ENCODE data around the gene NTN5. TPM values are rescaled to one million over a fixed set of nuclear protein-coding genes. Genes with fewer than 3 reads are reported as not detected.
"Not testable (repeated sequence)": the region's sequence is repeated elsewhere in the genome, so short reads cannot be mapped to it uniquely, and the experiment has no call there.

NTN5 gene
- total and polyA plus RNA-seq, 2 donors (not counting 1 experiment from before 2014, with no cell fraction given) = under 0.01 to 0.10 TPM

DNA sequence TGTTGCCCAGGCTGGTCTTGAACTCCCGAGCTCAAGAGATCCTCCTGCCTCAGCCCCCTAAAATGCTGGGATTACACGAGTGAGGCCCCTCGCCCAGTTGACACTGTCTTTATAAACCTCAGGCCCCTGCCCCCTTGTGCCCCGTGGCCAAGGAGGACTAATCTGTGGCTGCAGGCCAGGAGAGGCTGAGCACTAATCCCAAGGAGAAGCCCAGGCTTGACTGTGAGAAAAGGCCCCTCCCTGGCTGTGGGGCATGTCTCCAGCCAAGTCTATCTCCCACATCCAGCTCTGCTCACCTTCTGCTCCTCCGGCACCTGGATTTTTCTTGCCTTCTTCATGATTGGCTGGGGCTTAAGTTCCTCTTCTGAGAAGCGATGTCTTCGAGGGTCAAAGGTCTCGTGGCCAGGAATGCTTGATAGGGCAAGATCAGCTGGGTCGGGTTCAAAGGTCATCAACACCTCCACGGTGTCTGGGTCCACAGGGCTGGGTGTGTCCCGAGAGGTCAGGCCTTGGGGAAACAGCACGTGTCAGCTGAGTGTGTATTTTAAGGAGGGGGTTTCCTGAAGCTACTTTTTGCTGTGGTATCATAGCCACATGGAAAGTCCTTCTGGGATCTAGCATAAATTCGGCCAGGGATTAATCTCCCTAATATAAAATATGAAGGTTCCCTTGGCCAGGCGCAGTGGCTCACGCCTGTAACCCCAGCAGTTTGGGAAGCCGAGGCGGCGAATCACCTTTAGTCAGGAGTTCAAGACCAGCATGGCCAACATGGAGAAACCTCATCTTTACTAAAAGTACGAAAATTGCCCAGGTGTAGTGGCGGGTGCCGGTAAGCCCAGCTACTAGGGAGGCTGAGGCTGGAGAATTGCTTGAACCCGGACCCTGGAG, 39.4 kb downstream of the NTN5 start:
- peaks cover 2% of the 10 kb centered on the region for H3K36me3 ChIP-seq (ENCODE audit: control insufficient read depth, insufficient read depth, low read length)
- H3K9me3 ChIP-seq (ENCODE audit: control insufficient read depth, insufficient read depth, low read depth, low read length) = no peaks in the 10 kb centered on the region
- TF ChIP-seq EZH2 (IDR thresholded peaks at IDR 0.05; ENCODE audit: low read length, missing control alignments) = no peak
- TF ChIP-seq CTCF (conservative IDR thresholded peaks at IDR 0.05 in 1 of 2, IDR thresholded peaks at IDR 0.05 in 1 of 2; ENCODE audit: low read depth in 1 of 2, low read length in 2 of 2) = no peak
- no peaks in the 10 kb centered on the region for H3K79me2 ChIP-seq (ENCODE audit: control insufficient read depth, insufficient read depth, low read length)
- H2AFZ ChIP-seq (ENCODE audit: low read length) = no peak overlapping the region
- H3K27me3 ChIP-seq (ENCODE audit: control insufficient read depth, insufficient read depth, low read length) = no peaks in the 10 kb centered on the region
- no peaks in the 10 kb centered on the region for H4K20me1 ChIP-seq (ENCODE audit: control insufficient read depth, extremely low read depth, insufficient read depth, low read length)
- H3K4me1 ChIP-seq (ENCODE audit: control insufficient read depth, extremely low read depth, insufficient read depth, low read length) = peaks cover 41% of the 10 kb centered on the region
- peak overlapping the region in 2 of 4 experiments; percentile 37 to 46 for H3K4me3 ChIP-seq (replicated peaks in 1 of 4; ENCODE audit: control extremely low read depth in 1 of 4, insufficient read depth in 1 of 4, low read depth in 3 of 4, low read length in 4 of 4)
- H3K9ac ChIP-seq (ENCODE audit: insufficient read depth, low read length) = no peak overlapping the region
- peak overlapping the region; percentile 99 for H3K4me2 ChIP-seq (ENCODE audit: extremely low read depth, insufficient read depth, low read length)
- H3K27ac ChIP-seq (ENCODE audit: insufficient read depth, low read length) = peak overlapping the region; percentile 77
- no peak for DNase-seq (ENCODE audit: low read depth in 2 of 2)

DNA sequence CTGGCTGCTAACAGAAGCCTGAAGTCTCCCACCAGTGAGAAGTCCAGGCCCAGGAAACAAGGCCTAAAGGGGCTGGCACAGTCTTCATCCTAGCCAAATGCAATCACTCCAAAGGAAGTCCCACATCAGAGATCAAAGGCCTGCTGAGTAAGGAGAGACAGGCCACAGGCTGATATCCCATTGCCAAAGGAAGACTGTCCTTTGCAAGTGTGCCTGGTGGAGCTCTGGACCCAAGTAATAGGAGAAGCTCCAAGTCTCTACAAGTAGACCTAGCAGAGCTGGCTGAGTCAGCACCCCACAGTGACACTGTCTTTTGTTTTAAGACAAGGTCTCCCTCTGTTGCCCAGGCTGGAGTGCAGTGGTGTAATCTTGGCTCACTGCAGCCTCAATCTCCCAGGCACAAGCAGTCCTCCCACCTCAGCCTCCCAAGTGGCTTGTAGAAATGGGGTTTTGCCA, 40.1 kb downstream of the NTN5 start:
- peaks cover 40% of the 10 kb centered on the region for H3K4me1 ChIP-seq (ENCODE audit: control insufficient read depth, extremely low read depth, insufficient read depth, low read length)
- no peak overlapping the region for H2AFZ ChIP-seq (ENCODE audit: low read length)
- no peak overlapping the region for H3K9ac ChIP-seq (ENCODE audit: insufficient read depth, low read length)
- H3K27me3 ChIP-seq (ENCODE audit: control insufficient read depth, insufficient read depth, low read length) = no peaks in the 10 kb centered on the region
- no peaks in the 10 kb centered on the region for H4K20me1 ChIP-seq (ENCODE audit: control insufficient read depth, extremely low read depth, insufficient read depth, low read length)
- TF ChIP-seq CTCF (conservative IDR thresholded peaks at IDR 0.05 in 1 of 2, IDR thresholded peaks at IDR 0.05 in 1 of 2; ENCODE audit: low read depth in 1 of 2, low read length in 2 of 2) (no peak), EZH2 (IDR thresholded peaks at IDR 0.05; ENCODE audit: low read length, missing control alignments) (no peak)
- H3K27ac ChIP-seq (ENCODE audit: insufficient read depth, low read length) = peak overlapping the region; percentile 43
- peak overlapping the region in 1 of 4 experiments; percentile 4 for H3K4me3 ChIP-seq (replicated peaks in 1 of 4; ENCODE audit: control extremely low read depth in 1 of 4, insufficient read depth in 1 of 4, low read depth in 3 of 4, low read length in 4 of 4)
- DNase-seq (ENCODE audit: low read depth in 2 of 2) = peak in 1 of 2 donors; percentile 51
- no peaks in the 10 kb centered on the region for H3K79me2 ChIP-seq (ENCODE audit: control insufficient read depth, insufficient read depth, low read length)
- H3K36me3 ChIP-seq (ENCODE audit: control insufficient read depth, insufficient read depth, low read length) = peaks cover 2% of the 10 kb centered on the region
- peak overlapping the region; percentile 13 for H3K4me2 ChIP-seq (ENCODE audit: extremely low read depth, insufficient read depth, low read length)
- H3K9me3 ChIP-seq (ENCODE audit: control insufficient read depth, insufficient read depth, low read depth, low read length) = no peaks in the 10 kb centered on the region

DNA sequence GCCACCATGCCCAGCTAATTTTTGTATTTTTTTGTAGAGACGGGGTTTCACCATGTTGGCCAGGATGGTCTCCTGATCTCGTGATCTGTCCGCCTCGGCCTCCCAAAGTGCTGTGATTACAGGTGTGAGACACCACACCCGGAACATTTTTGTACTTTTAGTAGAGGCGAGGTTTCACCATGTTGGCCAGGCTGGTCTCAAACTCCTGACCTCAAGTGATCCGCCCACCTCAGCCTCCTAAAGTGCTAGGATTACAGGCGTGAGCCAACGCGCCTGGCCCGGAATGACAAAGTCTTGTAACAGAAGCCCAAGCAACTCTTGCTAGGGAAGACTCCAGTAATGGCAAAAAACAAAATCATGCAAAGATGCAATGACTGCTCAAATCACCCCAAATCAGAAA, 40.5 kb downstream of the NTN5 start:
- not testable (repeated sequence) for H2AFZ ChIP-seq (ENCODE audit: low read length); H3K36me3 ChIP-seq (ENCODE audit: control insufficient read depth, insufficient read depth, low read length); H4K20me1 ChIP-seq (ENCODE audit: control insufficient read depth, extremely low read depth, insufficient read depth, low read length); H3K9ac ChIP-seq (ENCODE audit: insufficient read depth, low read length); H3K9me3 ChIP-seq (ENCODE audit: control insufficient read depth, insufficient read depth, low read depth, low read length); H3K27ac ChIP-seq (ENCODE audit: insufficient read depth, low read length); H3K4me2 ChIP-seq (ENCODE audit: extremely low read depth, insufficient read depth, low read length); H3K27me3 ChIP-seq (ENCODE audit: control insufficient read depth, insufficient read depth, low read length); DNase-seq (ENCODE audit: low read depth in 2 of 2); H3K4me3 ChIP-seq (replicated peaks in 1 of 4; ENCODE audit: control extremely low read depth in 1 of 4, insufficient read depth in 1 of 4, low read depth in 3 of 4, low read length in 4 of 4); H3K79me2 ChIP-seq (ENCODE audit: control insufficient read depth, insufficient read depth, low read length)
- peaks cover 40% of the 10 kb centered on the region for H3K4me1 ChIP-seq (ENCODE audit: control insufficient read depth, extremely low read depth, insufficient read depth, low read length)

Measured in fibroblast of lung (primary cell).